GM12801 (cell line): Measurements from ENCODE around the gene RRP9.

ENCODE experiments used
- CTCF ChIP-seq: IDR thresholded peaks from one replicate; pipeline ENCODE4 v1.5.1; 2011; ENCODE audit warnings: control low read depth; ENCODE audit not compliant: insufficient read length; ENCODE audit errors: extremely low read depth

Gene RRP9

GRCh38 chr3:51974963-51975851 lies 33.5 kb upstream of the RRP9 start, which contains the start of gene ABHD14A:
TSS of gene ABHD14A (plus strand) at chr3:51975064. CDS start at chr3:51975136, 72 bp downstream.
- no peak for TF ChIP-seq CTCF

- TF ChIP-seq CTCF, result no peak
Observed at GRCh38 chr3:51974277-51974962, 32.7 kb upstream of the RRP9 start.

GRCh38 chr3:51971350-51971749 lies 29.6 kb upstream of the RRP9 start:
- no peak for TF ChIP-seq CTCF

GRCh38 chr3:51970606-51971300 lies 29.0 kb upstream of the RRP9 start:
- no peak for TF ChIP-seq CTCF

GRCh38 chr3:51969841-51970240 lies 28.1 kb upstream of the RRP9 start:
- TF ChIP-seq CTCF, result no peak

GRCh38 chr3:51968883-51969678 lies 27.4 kb upstream of the RRP9 start:
- no peak for TF ChIP-seq CTCF
